ENCODE results near the gene GRK1.

- TF ChIP-seq CTCF (IDR thresholded peaks at IDR 0.05) (no peak), POLR2AphosphoS5 (IDR thresholded peaks at IDR 0.05) (peak in 1 of 3 donors; percentile 7), POLR2A (IDR thresholded peaks at IDR 0.05) (no peak)
Measured at GRCh38 chr13:113639616-113640262, 27.3 kb upstream of the GRK1 start.
